T-helper 22 cell (primary cell): ENCODE results near the gene THRA.
A peak's percentile ranks its signal among the peaks of the same experiment; 100 is the strongest.

Experiments used
- DNase-seq: peaks from one replicate; pipeline ENCODE4 v3.0.0-alpha.2; 2020; ENCODE audit warnings: low read depth

The THRA gene

DNA sequence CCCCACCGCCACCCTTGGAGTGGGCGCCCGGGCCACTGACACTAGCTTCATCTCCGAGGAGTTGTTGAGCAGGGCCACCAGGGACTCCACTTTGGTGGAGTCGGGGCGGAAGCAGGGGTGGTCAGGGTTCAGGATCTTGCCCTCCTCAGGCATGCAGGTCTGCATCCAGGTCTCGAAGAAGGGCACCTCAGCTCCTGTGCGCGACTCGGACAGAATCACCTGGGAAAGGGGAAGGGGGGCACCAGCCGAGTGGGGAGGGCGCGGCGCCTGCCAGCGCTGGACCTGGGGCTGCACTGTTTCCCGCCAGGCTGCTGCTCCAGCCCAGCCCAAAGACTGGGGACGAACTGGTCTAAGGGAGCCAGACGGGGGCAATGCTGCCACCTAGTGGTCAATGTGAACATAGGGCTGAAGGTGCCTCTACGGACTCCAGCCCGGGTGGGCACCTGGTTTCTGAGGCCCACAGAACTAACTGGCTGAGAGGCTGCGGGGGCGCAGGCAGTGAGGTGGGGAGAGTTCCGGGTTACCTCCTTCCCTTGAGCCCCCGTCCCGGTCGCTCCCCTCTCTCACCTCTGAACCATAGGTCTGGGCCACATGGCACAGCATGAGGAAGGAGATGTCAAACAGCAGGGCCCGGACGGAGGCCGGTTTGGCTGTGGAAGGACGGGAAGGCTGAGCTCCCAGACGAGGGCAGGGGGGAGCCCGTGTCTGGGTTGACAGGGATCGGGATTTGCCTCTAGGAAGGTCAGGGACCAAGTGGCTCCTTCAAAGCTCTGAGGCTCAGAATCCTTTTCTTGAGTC, 35.8 kb upstream of the THRA start:
- DNase-seq = peak; percentile 50

DNA sequence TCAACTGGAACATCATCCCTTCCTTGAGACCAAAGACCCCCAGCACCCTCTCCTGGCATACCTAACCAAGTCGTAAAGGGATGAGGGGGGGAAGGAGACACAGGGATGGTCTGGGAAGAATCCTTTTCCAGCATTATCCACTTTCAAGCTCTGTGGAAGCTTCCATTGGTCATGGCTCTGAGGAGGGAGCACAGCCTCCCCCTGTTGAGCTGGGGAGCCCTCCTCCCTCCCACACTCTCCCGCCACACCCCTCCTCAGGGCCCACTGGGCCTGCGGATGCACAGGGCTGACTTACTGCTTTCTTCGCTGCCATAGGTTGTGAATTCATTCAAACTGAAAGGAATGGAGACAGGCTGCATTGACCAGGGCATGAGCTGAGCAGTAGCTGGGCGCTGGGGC, 35.2 kb upstream of the THRA start:
- no peak for DNase-seq

DNA sequence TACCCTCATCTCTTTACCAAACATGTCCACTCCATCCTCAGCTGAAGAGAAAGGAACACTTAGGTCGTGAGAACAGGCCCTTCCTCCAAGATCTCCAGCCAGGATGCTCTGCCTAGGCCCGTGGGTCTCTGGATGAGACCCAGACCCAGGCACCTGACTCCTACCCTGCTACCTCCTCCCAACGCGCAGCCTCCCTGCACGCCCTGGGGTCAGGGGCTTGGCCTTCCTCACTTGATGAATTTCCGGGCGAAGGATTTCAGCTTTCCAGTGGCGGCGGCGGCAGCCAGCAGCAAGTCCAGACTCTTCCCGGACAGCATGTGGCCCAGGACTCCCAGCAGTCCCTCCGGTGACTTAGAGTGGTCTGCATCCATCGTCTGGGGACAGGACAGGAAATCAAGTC, 34.2 kb upstream of the THRA start:
- no peak for DNase-seq

DNA sequence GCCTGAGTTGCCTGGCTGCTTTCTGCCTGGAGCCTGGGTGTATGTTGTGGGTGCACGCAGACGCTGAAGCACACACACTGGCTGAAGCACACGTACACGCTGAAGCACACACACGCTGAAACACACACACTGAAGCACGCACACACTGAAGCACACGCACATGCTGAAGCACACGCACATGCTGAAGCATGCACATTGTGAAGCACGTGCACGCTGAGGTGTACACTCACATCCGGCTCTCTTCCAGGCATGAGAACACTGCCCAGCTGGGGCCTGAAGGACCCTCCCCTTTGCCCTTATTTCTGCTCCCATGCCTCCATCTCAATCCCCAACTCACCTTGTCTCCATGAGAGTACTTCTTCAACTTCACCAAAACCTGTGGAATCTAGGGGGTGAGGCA, 31.1 kb upstream of the THRA start:
- no peak for DNase-seq

DNA sequence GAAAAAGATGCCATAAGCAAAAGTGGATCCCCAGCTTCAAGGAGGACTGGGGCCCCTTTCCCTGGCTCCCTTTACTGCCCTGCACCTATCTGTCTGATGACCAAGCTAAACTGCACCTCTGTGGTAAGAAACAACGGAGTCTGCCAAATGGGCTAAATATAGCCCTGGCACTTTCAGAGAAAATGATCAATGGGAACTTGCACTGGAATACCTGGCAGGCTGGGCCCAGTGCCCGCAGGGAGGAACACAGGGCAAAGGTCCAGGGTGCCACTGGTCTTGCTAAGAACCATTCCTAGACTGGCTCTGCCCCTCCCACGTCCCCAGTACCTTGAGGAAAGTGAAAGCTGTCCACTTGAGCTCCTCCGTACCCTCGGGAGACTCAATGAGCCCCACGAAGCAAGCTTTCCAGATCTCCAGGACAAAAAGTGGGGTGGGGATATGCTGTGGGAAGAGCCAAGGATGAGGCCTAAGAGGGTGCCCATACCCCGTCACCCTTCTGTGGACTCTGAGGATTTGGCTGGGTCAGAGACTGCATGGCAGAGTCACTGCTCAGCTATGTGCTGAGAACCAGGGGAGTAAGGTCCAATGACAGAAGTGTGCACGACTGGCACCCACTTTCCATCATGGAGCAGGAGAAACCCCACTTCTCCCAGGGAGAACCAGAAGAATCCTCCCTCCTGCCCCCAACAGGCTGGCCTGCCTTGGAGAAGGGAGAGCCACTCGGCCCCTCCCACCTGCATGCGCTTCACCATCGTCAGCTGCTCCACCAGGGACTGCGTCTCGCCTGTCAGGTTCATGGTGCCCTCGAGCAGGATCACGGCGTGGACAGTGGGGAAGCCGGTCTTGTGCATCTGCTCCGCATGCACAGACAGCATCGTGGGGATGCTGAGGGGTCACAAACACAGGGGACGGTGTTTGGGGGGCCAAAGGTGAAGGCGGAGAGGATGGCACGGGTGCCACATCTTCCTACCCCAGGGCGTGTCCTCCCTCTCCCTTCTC, 30.1 kb upstream of the THRA start:
- no peak for DNase-seq

DNA sequence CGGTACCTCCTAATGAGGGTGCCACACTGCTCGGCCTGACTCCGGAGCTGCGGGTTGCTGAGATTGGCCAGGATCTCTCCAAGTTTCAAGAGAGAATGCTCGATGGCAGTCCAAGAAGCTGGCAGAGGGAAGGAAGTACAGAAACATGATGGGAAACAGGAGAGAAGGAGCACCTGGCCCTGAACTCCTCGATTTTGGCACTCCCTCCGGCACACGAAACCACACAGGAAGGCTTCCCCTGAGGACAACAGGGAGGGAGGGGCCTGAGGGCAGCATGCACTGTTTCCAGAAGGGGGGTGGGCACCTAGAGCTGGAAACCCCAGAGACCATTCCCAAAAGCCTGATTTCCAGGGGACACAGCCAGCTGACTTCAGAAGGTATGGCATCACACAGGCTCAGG, 29.4 kb upstream of the THRA start:
- DNase-seq = no peak

DNA sequence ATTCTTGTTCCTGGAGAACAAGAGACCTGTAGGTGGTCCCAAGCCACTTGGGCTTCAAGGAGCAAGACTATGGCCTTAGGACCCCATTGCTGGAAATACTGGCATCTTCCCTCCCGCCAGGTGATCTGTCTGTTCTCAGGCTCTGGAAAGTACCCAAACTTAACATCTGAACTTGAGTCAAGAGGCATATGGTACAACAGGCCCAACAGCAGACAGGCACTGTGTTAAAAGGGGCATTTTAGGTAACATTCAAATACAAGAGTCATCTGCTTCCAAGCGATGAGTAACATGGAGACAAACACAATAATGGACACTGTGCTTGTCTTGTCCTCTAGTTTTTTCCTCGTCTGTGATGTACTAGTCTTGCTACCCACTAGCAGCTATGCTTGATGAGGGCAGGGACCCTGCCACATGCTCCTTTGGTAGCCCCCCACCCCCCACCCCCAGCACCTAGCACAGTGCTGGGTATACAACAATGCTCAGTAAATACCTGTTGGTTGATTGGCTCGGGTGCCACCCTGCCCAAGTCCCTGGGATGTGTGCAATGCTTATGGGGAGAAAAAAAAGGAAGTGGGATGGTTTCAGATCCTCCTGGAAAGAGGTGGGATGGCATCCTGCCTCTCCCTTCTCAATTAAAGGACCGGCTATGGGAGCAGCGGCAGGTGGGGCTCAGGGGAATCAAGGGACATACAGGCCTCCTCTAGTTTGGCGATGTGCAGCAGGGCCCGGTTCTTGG, 28.2 kb upstream of the THRA start:
- no peak for DNase-seq

DNA sequence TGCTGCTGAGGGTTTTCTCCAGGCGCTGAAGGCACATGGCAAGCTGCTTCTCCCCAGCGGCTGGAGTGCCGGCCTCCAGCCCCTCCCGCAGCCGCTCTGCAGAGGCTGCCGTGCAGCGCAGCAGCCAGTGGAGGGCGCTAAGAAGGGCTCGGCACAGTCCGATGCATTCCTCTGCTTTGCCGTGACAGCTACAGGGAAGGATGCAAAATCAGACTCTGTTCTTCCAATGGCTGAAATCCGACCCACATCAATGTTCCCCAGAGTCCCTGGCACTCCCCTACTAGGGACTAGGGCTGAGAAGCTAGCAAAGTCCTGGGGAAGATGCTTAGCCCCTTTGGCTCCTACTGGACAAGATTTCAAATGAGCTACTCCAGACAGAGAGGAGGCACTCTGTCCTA, 27.6 kb upstream of the THRA start:
- DNase-seq = no peak

DNA sequence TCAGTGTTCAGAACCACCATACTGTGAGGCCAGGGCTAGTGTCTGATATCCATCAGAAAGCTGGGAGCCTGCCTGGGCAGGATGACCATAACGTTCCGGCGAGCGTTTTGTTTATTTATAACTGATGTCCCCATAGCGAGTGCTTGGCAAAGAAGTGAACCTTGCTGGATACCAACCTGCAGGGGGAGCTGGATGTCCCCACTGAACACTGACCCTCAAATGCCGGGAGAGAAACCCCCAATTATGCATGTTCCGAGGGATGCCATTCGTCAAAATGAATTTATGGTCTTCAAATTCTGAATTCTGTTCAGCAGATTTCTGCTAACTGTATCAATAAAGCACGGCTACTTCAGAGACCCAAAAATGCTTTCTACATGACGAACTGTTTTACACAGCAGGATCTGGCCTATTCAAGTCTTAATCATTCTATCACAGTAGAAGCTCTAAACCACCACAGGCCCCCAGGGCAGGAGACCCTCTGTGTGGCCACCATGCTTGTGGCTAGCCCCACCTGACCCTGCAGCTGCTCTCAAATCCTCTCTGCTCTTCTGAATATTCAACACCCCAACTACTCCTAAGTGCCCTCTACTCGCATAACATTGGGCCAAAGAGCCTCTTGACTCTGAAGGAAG, 23.8 kb upstream of the THRA start:
- DNase-seq = no peak

DNA sequence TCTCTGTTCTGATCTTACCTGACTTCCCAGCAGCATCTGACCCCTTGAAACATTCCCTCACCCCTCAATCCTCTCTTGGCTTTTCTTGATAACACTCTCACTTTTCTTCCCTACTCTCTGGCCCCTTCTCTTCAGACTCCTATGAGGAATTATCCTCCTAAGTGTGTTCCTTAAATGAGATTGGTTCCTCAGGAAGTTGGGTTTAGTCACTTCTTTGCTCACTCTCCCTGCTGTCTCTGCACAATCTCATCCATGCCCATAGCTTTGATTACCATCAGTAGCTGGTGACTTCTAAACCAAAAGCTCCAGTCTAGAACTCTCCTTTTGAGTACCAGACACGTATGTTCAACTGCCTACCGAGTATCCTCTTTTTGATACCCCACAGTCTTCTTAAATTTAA, 21.6 kb upstream of the THRA start:
- DNase-seq = no peak

DNA sequence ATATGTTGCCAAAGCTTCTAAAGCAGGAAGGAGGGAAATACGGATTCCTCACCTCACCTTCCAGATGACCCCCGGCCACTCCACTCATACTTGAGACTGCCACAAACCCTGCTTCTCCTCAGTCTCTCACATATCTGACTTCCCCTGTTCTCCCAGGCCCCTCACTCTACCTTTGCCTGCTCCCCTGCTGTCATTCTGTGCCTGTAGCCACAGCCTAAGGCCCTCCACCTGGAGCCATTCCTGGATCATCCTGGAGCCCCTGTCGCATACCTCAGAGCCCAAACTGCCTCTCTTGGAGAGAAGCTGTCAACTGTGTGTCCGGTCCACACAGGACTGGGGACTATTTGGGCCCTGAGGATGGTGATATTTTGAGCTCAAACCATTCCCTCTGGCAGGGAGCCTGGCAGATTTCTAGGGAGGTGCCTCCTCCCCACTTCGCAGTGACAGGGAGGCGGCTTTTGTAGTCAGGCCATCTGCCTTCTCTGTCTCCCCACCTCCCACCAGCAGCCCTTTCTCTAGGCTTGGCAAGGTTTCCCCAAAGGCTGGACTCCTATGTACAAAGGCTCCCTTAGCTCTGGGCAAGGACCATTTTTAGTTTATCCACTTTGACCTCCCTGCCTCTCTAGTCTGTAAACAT, 6.3 kb upstream of the THRA start:
- no peak for DNase-seq

DNA sequence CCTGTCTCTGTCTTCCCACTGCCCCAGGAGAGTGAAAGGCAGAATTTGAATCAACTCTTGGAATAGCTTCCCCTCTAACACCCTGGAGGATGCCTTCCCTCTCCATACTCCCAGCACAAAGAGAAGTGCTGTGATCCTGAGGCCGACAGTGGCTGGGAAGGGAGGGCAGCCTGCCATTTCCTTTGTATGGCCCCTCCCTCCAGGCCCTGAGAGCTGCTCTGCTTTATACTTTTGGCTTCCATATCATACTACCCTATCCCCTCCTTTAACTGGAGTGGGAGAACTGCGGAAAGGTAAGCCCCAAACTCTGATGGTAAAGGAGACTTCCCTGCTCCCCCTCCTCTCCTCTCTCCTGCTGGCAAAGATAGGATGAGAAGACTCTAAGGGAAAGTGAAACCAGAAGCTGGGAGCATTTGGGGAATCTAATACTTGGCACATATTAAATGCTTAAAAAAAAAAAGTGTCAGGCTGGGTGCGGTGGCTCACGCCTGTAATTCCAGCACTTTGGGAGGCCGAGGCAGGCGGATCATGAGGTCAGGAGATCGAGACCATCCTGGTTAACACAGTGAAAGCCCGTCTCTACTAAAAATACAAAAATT, 4.5 kb upstream of the THRA start:
- no peak for DNase-seq

DNA sequence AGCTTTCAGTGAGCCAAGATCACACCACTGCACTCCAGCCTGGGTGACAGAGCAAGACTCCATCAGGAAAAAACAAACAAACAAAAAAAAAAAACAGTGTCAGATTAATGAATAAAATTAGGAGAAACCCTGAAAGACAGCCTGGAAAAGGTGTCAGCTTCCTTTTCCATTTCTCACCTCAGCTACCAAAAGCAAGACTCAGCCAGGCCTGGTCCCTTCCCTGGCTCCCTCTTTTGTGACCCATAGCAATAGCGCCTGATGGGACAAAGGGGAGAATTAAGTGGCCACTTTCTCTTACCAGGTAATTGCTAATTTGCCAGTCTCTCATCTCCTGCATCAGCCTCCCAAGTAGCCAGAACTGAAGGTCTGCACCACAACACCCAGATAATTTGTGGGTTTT, 3.9 kb upstream of the THRA start:
- DNase-seq = no peak

DNA sequence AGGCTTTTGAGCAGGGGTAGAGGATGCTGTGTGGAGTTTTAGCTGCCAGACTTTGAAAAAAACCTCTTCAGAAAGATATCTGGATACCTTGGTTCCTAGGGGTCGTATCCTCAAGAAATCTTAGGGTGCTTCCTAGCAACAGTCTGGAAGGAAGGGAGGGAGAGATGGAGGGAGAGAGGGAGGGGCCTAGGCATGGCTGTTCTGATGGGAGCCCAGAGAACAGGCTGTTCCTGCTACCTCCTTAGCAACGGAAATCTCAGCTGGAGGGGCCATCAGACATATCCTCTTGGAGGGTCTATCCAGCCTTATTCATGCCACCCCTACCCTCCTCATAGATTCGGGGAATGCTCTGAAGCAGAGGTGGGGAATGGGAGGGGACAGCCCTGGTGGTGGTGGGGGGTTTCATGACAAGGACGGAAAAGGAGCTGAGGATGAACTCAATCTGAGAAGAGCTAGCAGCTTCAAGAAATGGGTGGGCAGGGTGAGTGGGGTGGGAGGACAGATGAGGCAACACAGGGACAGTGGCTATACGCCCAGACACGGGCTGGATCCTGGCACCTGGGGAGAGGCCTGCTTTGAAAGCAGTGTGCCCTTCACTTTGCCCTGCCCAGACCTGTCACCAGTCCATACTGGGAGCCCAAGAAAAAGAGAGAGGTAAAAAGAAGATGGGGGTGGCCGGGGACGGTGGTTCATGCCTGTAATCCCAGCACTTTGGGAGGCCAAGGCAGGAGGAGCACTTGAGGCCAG, 2.9 kb upstream of the THRA start:
- DNase-seq = no peak

DNA sequence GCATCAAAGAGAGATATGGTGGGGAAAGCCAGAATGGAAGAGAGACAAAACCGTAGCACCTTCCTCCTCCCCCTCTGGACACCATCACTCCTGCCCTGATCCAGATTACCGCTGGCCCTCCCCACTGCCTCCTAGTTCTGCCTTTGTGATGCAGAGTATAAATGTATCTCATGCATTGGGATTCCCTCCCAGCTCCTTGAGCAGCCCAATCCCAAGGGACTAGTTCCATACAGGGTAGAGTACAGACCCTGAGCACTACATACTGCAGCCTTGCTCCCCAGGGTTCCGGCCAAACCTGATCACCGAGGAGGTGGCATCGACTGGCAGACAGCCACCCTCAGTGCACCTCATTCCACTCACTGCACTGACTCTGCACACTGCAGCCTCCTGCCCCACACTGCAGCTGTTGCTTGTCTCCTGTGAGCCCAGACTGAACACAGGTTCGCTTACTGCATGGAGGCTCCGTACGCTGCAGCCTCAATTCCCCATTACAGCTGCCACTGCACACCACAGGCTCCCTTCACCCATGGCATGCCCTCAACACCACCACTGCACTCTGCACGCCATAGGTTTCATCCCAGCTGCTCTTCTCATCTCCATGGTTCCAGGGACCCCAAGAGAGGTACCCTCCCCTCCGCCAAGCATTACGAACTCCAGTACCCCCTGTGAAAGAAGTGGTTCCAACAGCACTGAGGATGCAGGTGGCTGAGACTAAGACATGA, 1.7 kb upstream of the THRA start:
- no peak for DNase-seq

DNA sequence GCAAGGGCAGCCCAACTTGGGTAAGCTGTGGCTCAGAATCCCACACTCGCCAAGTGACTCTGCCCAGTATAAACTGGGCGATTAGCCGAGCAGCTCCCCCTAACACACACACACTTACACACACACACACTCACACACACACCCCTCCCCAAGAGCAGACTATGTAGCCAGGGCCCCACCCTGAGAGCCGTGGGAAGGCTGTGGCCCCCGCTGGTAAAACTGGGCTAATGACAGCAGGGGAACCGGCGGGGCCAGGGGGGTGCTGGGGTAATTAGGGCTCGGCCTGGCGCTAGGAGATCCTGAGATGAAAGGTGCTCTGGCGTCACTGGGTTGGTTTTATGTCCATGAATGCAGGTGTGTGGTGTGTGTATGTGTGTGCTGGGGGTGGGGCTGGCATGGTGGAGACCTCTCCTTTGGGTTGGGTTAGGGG, 1.1 kb upstream of the THRA start:
- DNase-seq = no peak

DNA sequence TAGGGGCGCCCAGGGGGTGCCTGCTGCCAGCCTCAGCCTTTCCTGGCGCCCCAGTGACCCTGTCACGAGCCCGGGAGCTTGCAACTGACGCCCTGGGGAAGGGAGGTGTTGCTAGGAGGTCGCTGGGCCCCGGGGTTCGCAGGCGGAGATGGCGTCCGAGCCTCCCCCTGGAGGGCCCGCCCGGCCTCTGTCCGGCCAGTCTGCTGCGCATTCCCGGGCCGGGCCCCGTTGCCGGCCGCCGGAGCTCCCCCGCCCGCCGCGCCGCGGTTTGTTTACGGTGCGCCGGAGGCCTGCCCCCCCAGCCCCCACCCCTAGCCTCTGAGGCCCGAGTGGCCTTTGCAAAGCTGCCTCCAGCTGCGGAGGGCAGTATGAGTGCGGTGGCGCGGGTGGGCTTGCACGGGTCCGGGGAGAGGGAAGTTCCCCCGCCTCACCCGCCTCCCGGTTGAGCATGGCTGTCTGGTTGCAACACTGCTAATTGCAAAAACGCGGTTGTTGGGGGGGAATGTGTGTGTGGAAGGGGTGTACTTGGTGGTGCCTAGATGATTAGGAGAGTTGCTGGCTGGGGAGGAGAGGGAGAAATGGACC, 514 bp downstream of the THRA start:
- peak; percentile 9 for DNase-seq

DNA sequence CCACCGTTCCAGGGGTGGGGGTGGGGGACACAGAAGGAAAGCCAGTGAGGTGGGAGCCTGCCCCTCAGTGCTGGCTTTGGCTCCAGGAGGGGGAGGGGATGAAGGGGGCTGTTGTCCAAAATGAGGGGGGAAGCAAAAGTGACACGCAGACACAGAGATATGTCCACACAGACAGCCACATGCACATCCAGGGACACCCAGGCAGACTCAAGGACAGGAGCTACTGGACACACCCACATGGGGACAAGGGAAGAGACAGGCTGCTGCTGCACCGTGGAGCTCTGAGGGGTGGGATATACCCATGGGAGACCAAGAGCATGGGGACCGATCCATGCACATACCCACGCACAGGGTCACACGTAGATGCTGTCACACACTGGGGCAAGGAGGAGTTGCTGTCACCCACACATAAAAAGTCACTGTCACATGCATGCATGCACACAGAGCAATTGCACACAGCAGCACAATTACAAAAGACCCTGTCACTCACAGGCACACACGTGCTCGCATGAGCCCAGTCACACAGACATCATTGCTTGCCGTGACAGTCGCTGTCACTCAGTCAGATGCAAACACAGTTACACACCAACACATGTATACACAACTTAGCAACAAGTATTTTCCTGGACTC, 1.3 kb downstream of the THRA start:
- no peak for DNase-seq
